SK-MEL-5 (cell line): ENCODE data around the gene CENPL. TPM values are rescaled to one million over a fixed set of nuclear protein-coding genes. Genes with fewer than 3 reads are reported as not detected.
"Not testable (repeated sequence)": the region's sequence is repeated elsewhere in the genome, so short reads cannot be mapped to it uniquely, and the experiment has no call there.

Experiments
- DNase-seq: peaks from one replicate; pipeline ENCODE4 v3.0.0-alpha.2; 2016; ENCODE audit warnings: low read depth, low spot score
- in situ Hi-C: cut with HindIII; loops from 2 replicates; pipeline ENCODE4 v1.10.0; 2016; ENCODE audit warnings: low sequenced_read_pairs, high pct_unique_total_duplicates, low pct_unique_long_range_greater_than_20kb
- polyA plus RNA-seq, 2 experiments: library from polyadenylated mRNA; depleted of rRNA; stranded (reverse); fragments of >200 nt; gene quantifications; 2 replicates each; pipeline ENCODE4 v1.2.3, GENCODE V29; 2015
- total RNA-seq: library from RNA; depleted of rRNA; stranded (reverse); fragments of >200 nt; shearing (Covaris generic); gene quantifications from 2 replicates; pipeline ENCODE4 v1.2.3, GENCODE V29; 2014; rRNA removed

The CENPL gene
- total RNA-seq, result 24.0 and 28.0 TPM in 2 replicates
- polyA plus RNA-seq (2015; cell fraction: cytosol; rRNA removed), result 13.8 and 15.2 TPM in 2 replicates
- 11.8 and 18.5 TPM in 2 replicates for polyA plus RNA-seq (2015; cell fraction: nucleus; rRNA removed)

GRCh38 chr1:173824315-173825081 lies at the start of gene CENPL, which contains the start of gene DARS2:
CENPL (minus strand) TSS chr1:173824883; CDS start chr1:173811299, 13,584 bp downstream.
DARS2 (plus strand) TSS chr1:173824673; CDS start chr1:173825230, 557 bp downstream.
- in situ Hi-C loops, result no loop called here
- peak; percentile 98 for DNase-seq

- in situ Hi-C loops, result no loop called here
- no peak for DNase-seq
Measured at GRCh38 chr1:173871500-173871899, 46.8 kb upstream of the CENPL start.

- in situ Hi-C loops, result no loop called here
- no peak for DNase-seq
Measured at GRCh38 chr1:173871091-173871490, 46.4 kb upstream of the CENPL start.

GRCh38 chr1:173870252-173871075 lies 45.8 kb upstream of the CENPL start:
- in situ Hi-C loops, result no loop called here
- DNase-seq, result peak; percentile 81

- in situ Hi-C loops, result no loop called here
- no peak for DNase-seq
Measured at GRCh38 chr1:173869021-173869359, 44.3 kb upstream of the CENPL start.

- DNase-seq, result peak; percentile 87
- in situ Hi-C loops, result no loop called here
Measured at GRCh38 chr1:173868266-173869020, 43.8 kb upstream of the CENPL start, which contains the start of gene ZBTB37. ZBTB37 (plus strand) TSS chr1:173868380; CDS start chr1:173870226, 1,846 bp downstream.

- peak; percentile 100 for DNase-seq
- in situ Hi-C loops, result no loop called here
Measured at GRCh38 chr1:173867753-173868265, 43.1 kb upstream of the CENPL start, which contains the start of gene GAS5. GAS5 (minus strand) TSS chr1:173867989.

- no peak for DNase-seq
- in situ Hi-C loops, result no loop called here
Measured at GRCh38 chr1:173867141-173867752, 42.6 kb upstream of the CENPL start.

GRCh38 chr1:173866413-173867115 lies 41.9 kb upstream of the CENPL start:
- DNase-seq, result no peak
- in situ Hi-C loops, result no loop called here

GRCh38 chr1:173865468-173866164 lies 40.9 kb upstream of the CENPL start:
- in situ Hi-C loops, result no loop called here
- DNase-seq, result no peak

- in situ Hi-C loops, result no loop called here
- no peak for DNase-seq
Measured at GRCh38 chr1:173864179-173864867, 39.6 kb upstream of the CENPL start.

GRCh38 chr1:173863224-173864161 lies 38.8 kb upstream of the CENPL start:
- in situ Hi-C loops, result no loop called here
- DNase-seq, result no peak

GRCh38 chr1:173862769-173863223 lies 38.1 kb upstream of the CENPL start:
- in situ Hi-C loops, result no loop called here
- DNase-seq, result peak; percentile 36

- in situ Hi-C loops, result not testable (repeated sequence)
- DNase-seq, result peak; percentile 49
Measured at GRCh38 chr1:173862146-173862768, 37.6 kb upstream of the CENPL start.
